Lower lobe of right lung (tissue), 2 donors: ENCODE results near the gene NBAS. TPM values are rescaled to one million over a fixed set of nuclear protein-coding genes. Genes with fewer than 3 reads are reported as not detected.

Experiments used
- ATAC-seq, 2 donors: fragments of 200-7000 bp; cut with Tn5 transposase; one replicate each; pipeline ENCODE4 v1.9.1; 2020 to 2022; ENCODE audit warnings: mild to moderate bottlenecking in 2 of 2, moderate library complexity in 2 of 2
- DNase-seq: peaks from one replicate; pipeline ENCODE4 v3.0.0-alpha.2; 2020
- H3K27ac ChIP-seq: fragments of 200-600 bp; one replicate; pipeline ENCODE4 v1.8.0; 2022
- H3K27me3 ChIP-seq: fragments of 200-600 bp; one replicate; pipeline ENCODE4 v1.8.0; 2022; ENCODE audit warnings: low read depth
- H3K36me3 ChIP-seq: fragments of 200-600 bp; one replicate; pipeline ENCODE4 v1.8.0; 2022; ENCODE audit warnings: mild to moderate bottlenecking
- H3K4me1 ChIP-seq: fragments of 200-600 bp; one replicate; pipeline ENCODE4 v1.8.0; 2022
- H3K4me3 ChIP-seq: fragments of 200-600 bp; one replicate; pipeline ENCODE4 v1.8.0; 2022; ENCODE audit warnings: mild to moderate bottlenecking
- H3K9me3 ChIP-seq: fragments of 200-600 bp; one replicate; pipeline ENCODE4 v1.8.0; 2022
- intact Hi-C: fragments of 100-400 bp; cut with DNase I; formaldehyde crosslinking; loops from one replicate; pipeline ENCODE4 v1.11.0; 2022
- total RNA-seq: library from RNA; stranded (reverse); fragmentation: NEBNext Ultra II Directional; extraction: Animal tissue kit (Norgen Biotek cat#: 25700); gene quantifications from one replicate; pipeline ENCODE4 v1.2.1, GENCODE V29; 2021
- TF ChIP-seq, protein P1 (sequence below): fragments of 200-600 bp; IDR thresholded peaks from one replicate; pipeline ENCODE4 v1.8.0; 2022; ENCODE audit warnings: antibody characterized with exemption, mild to moderate bottlenecking
- donor health status: DM: no; HTN: yes; CAD: no; lungs with severe emphysema.

Gene NBAS
- total RNA-seq, 1 donor from 2014 or later: 42.4 TPM

DNA sequence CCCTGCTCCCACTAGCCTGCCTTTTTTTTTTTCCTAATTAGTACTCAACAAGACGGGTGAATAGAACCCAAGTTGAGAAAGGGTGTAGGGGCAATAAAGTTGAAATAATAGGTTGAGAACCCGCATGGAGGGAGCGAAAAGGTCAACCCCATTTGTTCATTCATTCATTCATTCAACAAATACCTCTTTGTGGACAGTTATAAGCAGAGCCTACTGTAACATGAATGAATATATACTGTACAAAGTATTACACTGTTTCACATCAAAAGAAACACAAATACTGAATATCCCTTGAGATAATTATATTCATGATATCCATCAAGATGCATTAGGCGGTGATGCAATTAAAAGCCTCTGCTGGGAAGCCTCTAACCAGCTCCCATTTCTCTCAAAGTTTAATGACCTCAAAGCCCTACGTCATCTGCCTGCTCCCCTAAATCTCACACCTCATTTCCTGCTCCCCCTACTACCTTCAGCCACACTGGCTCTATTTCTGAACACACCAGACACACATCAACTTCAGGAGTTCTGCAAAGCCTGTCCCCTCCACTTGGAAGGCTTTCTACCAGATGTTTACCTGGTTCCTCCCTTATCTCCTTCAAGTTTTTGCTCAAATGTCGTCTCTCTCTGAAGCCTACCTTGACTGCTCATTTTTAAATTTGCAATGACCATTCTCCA is 1.4 kb upstream of the NBAS start:
- TF ChIP-seq, protein P1, sequence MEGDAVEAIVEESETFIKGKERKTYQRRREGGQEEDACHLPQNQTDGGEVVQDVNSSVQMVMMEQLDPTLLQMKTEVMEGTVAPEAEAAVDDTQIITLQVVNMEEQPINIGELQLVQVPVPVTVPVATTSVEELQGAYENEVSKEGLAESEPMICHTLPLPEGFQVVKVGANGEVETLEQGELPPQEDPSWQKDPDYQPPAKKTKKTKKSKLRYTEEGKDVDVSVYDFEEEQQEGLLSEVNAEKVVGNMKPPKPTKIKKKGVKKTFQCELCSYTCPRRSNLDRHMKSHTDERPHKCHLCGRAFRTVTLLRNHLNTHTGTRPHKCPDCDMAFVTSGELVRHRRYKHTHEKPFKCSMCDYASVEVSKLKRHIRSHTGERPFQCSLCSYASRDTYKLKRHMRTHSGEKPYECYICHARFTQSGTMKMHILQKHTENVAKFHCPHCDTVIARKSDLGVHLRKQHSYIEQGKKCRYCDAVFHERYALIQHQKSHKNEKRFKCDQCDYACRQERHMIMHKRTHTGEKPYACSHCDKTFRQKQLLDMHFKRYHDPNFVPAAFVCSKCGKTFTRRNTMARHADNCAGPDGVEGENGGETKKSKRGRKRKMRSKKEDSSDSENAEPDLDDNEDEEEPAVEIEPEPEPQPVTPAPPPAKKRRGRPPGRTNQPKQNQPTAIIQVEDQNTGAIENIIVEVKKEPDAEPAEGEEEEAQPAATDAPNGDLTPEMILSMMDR: no peak
- no peak overlapping the region for H3K4me3 ChIP-seq
- H3K36me3 ChIP-seq: no peaks in the 10 kb centered on the region
- H3K9me3 ChIP-seq: no peaks in the 10 kb centered on the region
- H3K4me1 ChIP-seq: peaks cover 14% of the 10 kb centered on the region
- DNase-seq (no peak), ATAC-seq (no peak)
- H3K27me3 ChIP-seq: peaks cover 5% of the 10 kb centered on the region
- intact Hi-C loops: no loop called here
- peak overlapping the region; percentile 78 for H3K27ac ChIP-seq

DNA sequence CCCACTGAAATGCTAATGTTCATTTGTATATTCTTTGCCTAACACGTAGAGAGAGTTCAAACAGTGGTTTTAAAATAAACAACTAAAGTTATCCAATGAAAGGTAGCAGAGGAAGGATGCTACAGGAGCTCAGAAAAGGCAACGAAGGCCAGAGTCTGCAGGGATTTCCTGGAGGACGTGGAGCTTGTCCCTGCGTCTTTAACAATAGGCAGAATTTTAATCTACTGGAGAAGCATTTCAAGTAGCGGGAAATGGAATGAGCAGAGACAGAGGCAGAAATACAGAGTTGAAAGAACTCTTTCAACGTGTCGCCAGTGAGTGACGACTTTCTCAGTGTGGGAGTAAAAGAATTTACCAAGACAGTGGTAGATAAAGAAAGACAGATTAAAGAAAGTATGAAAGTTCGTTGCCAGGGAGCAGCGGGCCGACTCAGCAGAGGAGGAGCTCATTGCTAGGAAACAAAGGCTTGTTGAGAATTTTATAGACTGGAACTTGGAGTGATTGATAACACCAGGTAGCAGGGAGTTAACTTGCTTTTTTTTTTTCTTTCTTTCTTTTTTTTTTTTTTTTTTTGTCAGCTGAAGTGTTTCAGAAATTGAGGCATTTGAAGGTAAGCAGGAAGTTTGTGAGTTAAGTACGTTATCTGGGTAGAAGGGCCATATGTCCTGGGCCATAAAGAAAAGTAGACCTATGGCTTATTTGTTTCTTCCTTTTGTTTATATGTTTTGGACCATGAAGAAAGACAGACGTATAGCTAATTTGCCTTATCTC is 625 bp upstream of the NBAS start:
- no peaks in the 10 kb centered on the region for H3K9me3 ChIP-seq
- TF ChIP-seq, protein P1: no peak
- peaks cover 14% of the 10 kb centered on the region for H3K4me1 ChIP-seq
- peak; percentile 51 to 73 for ATAC-seq
- intact Hi-C loops: no loop called here
- no peak for DNase-seq
- H3K4me3 ChIP-seq: peak overlapping the region; percentile 76
- H3K36me3 ChIP-seq: peaks cover 1% of the 10 kb centered on the region
- H3K27me3 ChIP-seq: peaks cover 4% of the 10 kb centered on the region
- peak overlapping the region; percentile 78 for H3K27ac ChIP-seq

DNA sequence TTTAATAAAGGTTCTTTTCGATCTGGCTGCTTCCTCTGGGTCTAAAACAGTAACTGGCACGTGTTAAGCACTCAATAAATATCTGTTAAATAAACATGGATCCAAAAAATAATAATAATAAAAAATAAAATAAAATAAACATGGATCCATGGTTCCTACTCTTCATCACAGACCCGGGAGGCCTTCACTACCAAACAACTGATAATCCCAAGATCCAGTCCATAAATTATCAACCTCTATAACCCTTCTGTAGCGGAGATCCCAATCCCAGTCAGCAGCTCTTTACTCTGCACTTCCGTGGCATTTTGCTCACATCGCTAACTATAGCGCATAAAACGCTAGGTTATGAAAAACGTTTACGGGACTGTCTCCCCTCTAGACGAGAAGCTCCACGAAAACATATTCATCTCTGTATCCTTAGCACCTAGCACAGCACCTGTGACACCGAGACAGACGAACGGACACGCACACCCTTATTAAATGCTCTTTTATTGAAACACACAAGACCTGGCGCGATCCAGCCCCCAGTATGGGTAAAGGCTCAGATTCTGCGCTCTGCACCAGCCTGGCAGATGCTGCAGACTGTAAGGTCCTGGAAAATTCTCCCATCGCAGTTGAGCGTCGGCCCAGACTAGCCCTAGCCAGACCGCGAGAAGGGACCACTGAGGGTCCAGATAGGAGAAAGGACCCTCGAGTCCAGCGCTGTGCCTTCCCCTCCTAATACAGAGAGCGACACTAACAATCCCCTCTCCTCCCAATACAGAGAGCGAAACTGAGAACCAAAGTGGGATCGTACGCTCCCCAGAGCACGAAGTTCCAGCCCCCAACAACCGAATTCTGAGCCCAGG is 770 bp downstream of the NBAS start:
- Histone ChIP-seq H3K4me1 (peaks cover 14% of the 10 kb centered on the region), H3K36me3 (peaks cover 14% of the 10 kb centered on the region), H3K27ac (peak overlapping the region; percentile 78), H3K27me3 (no peaks in the 10 kb centered on the region), H3K9me3 (no peaks in the 10 kb centered on the region), H3K4me3 (peak overlapping the region; percentile 76)
- no peak for DNase-seq
- intact Hi-C loops: no loop called here
- peak; percentile 57 to 58 for ATAC-seq
- TF ChIP-seq, protein P1: no peak

DNA sequence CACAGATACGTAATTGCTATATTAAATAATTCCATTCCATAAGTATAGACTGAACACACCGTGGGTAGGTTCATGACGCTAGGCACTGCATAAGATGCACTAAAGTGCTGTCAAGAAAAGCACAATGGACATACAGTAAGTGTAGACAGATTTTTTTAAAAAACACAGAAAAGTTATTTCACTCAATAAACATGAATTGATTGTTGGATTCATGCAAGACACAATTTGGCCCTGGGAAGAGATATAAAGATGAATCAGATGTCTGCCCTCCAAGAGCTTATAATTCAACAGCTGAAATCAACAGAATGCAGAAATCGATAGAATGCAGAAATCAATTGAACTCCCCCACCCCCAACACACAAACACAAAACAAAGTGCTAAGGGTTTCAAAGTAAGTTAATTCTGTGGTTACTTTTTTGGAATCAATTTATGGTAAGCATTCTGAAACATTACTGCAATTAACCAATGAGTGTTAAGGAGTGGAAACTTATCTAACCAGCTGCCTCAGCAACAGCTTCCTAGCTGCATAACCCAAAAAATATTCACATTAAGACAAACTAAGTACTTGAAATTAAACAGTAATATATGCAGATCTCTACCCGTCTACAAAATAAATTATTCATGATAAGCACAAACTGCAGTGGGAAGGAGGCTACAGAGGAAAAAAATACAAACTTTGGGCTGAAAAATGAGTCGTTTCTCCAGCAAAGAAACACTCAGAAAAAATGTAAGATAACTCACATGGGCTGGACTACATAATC is 1.6 kb downstream of the NBAS start:
- Histone ChIP-seq H3K4me1 (peaks cover 14% of the 10 kb centered on the region), H3K9me3 (no peaks in the 10 kb centered on the region), H3K27ac (no peak overlapping the region), H3K27me3 (no peaks in the 10 kb centered on the region), H3K36me3 (peaks cover 22% of the 10 kb centered on the region), H3K4me3 (peak overlapping the region; percentile 76)
- TF ChIP-seq, protein P1: no peak
- ATAC-seq: no peak
- intact Hi-C loops: no loop called here
- no peak for DNase-seq

- ATAC-seq: no peak
- H3K9me3 ChIP-seq: no peaks in the 10 kb centered on the region
- intact Hi-C loops: no loop called here
- DNase-seq: no peak
- peaks cover 29% of the 10 kb centered on the region for H3K36me3 ChIP-seq
- peaks cover 14% of the 10 kb centered on the region for H3K4me1 ChIP-seq
- TF ChIP-seq, protein P1: no peak
- no peak overlapping the region for H3K27ac ChIP-seq
- no peak overlapping the region for H3K4me3 ChIP-seq
- no peaks in the 10 kb centered on the region for H3K27me3 ChIP-seq
These were observed 3.2 kb downstream of the NBAS start for GRCh38 chr2:15557887-15558311.
